GM18867 (cell line): ENCODE measurements around the gene HTR7.
"Not testable (repeated sequence)": the region's sequence is repeated elsewhere in the genome, so short reads cannot be mapped to it uniquely, and the experiment has no call there.

Experiments
- ATAC-seq: cut with Tn5 transposase; IDR thresholded peaks from one replicate; pipeline ENCODE4 v1.9.1; 2021; ENCODE audit warnings: mild to moderate bottlenecking, moderate library complexity; ENCODE audit not compliant: unreplicated experiment

Gene HTR7

GRCh38 chr10:90857635-90858460 is at the start of gene HTR7:
TSS of gene HTR7 (minus strand) at chr10:90858039. CDS start at chr10:90857671, 368 bp downstream.
- peak; percentile 72 for ATAC-seq

GRCh38 chr10:90906596-90906995 is 48.8 kb upstream of the HTR7 start:
- ATAC-seq: no peak

- no peak for ATAC-seq
These were observed 48.1 kb upstream of the HTR7 start for GRCh38 chr10:90905925-90906324.

DNA sequence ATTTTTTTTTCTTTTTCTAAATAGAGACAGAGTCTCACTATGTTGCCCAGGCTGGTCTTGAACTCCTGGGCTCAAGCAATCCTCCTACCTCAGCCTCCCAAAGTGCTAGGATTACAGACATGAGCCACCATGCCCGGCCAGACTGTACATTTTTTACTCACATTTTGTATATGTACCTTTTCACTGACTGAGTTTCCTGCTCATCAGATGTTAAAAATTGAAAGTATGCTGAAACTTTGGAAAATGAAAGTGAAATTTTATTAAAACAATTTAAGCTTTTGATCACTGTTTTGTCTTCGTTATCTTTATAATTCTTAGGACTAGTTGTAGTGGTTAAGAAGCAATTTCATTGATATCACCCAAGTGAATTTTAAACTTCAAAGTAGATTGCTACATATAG is 39.1 kb upstream of the HTR7 start:
- not testable (repeated sequence) for ATAC-seq

DNA sequence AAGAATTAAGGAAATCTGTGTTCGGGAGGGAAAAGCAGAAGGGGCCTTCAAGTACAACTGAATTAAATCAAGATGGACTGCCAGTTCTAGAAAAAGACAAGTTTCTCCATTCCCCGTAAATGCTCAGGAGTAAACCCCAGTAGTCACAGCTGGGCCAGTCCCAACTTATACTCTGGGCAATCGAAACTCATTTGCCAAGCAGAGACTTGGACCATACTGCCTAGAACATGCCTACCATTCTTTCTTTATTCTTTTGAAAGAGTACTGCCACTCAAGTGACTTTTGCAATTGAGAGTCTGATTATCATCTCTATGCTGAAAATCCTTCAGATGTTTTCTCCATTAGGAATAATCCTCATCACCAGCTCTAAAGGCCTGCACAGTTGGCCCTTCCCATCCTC is 35.4 kb upstream of the HTR7 start:
- ATAC-seq: no peak

DNA sequence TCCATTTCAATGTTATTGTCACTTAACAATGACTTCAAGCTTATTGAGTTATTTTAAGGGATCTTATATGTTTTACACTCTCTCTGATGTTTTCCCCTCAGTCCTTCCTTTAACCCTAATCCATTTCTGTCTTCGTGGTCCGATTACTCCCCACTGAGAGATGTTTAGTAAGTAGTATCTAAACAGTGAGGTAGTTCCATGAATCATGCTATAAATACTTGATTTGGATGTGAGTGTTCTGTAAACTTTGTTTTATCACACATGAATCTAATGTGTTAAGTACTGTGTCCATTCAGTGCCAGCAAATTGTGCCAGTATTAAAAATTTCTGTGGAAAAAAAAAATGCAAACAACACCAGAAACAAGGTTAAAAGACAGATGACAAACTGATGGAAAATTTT is 32.5 kb upstream of the HTR7 start:
- ATAC-seq: no peak

- no peak for ATAC-seq
These were observed 31.8 kb upstream of the HTR7 start for GRCh38 chr10:90889636-90890035.

DNA sequence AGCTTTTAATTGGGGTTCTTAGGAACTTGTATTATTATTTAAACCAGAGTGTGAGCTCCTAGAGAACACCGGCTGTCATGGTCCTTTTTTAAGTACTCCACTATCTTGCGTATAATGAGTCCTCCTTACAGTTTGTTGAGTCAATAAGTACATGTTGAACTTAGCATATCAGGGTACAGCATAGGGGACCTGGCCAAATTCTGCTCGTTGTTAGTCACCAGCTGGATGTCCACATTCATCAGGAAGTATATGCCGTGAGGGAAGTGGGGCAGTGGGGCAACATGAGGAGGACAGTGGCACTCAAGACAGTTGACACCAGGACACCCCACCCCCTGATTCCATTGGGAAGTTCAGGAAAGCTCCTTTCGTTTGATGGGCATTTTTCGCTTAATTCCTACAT is 30.5 kb upstream of the HTR7 start:
- ATAC-seq: no peak

DNA sequence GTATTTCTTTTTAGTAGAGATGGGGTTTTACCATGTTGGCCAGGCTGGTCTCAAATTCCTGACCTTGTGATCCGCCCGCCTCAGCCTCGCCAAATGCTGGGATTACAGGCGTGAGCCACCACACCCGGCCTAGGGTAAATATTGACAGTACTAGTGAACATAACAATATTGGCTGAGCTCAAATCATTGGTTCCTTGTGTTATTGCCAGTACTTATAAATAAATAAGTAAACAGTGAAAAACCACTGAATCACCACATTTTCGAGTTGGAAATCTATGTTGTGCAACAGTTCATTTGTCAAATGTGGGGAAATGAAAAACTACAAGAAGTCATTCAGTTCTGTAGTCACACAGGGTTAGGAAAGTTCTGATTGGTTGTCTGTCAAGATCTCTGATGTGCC is 29.7 kb upstream of the HTR7 start:
- no peak for ATAC-seq

- ATAC-seq: no peak
These were observed 27.3 kb upstream of the HTR7 start for GRCh38 chr10:90885176-90885575.

DNA sequence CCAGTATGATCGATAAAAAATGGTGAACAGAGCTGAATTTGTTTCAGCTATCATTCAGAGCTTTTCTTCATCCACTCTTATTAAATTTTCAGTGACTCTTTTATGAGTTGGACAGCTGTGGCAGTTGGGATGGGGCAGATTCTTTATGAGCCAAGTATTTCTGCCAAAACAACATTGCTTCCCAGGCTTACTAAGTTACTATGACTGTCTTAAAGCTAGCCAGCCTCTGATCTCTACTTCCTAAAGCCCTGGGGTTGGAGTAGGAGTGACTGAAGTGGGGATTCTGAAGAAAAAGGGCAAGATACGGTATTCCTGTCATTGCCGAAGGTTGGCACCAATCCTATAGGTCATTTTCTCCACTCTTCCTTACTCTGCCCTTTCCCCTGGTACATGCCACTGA is 26.6 kb upstream of the HTR7 start:
- no peak for ATAC-seq

DNA sequence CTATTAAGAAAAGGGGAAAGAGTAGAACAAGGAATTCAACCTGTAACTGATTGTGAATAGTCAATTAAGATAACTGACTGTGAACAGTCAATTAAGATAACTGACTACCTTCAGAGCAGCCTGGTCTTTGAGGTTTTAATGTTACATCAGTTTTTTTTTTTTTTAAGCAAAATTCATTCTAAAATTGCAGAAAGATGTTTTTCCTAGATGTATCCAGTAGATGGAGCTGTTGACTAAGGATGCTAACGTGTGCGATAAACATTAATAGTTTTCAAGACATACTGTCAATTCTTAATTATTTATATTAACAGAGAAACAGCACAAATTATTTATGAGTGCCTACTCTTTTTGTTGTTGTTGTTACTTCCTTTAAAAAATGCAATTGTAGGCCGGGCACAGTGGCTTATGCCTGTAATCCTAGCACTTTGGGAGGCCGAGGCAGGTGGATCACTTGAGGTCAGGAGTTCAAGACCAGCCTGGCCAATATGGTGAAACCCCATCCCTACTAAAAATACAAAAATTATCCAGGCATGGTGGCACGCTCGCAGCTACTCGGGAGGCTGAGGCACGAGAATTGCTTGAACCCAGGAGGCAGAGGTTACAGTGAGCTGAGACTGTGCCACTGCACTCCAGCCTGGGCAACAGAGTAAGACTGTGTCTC is 22.4 kb upstream of the HTR7 start:
- ATAC-seq: not testable (repeated sequence)

DNA sequence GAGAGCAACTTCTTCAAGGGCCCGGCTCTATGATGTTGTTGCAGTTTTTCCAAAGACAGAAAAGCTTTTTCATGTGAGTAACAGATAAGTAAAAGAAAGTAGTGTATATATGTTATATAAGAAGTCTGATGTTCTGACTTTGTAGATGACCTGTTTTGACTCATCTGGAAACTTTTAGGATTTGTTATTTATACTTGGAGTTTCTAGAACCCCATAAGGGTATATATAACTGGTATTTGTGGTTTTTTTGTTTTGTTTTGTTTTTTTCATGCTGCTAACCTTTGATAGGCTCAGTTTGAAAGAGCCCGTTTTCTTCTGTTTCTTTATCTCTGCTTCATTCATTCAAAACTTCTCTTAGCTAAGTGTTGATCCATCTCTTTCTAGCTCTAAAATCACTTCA is 21.2 kb upstream of the HTR7 start:
- ATAC-seq: no peak

DNA sequence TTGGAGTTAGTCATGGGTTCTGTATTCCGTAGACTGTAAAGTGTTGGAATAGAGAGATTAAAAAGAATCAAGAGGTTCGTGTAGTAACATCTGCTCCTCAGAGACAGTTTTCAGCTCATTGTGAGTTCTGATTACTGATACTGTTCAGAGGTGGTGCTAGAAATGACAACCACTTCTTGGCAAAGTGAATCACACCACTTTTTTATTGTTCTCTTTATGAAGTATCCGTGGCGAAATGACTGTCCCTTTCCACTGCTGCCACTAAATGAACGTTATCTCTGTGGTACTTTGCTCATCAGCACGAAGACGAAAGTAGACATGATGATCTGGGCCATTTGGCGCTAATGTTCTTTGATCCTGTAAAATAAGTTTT is 14.8 kb upstream of the HTR7 start:
- no peak for ATAC-seq

- peak; percentile 98 for ATAC-seq
These were observed 14.2 kb upstream of the HTR7 start, which contains the start of gene RPP30 for GRCh38 chr10:90871766-90872647. TSS of gene RPP30 (plus strand) at chr10:90871974. CDS start at chr10:90871987, 13 bp downstream.

- ATAC-seq: peak; percentile 64
These were observed 13.5 kb upstream of the HTR7 start for GRCh38 chr10:90871279-90871765.

GRCh38 chr10:90866050-90866598 is 8.3 kb upstream of the HTR7 start:
- no peak for ATAC-seq

DNA sequence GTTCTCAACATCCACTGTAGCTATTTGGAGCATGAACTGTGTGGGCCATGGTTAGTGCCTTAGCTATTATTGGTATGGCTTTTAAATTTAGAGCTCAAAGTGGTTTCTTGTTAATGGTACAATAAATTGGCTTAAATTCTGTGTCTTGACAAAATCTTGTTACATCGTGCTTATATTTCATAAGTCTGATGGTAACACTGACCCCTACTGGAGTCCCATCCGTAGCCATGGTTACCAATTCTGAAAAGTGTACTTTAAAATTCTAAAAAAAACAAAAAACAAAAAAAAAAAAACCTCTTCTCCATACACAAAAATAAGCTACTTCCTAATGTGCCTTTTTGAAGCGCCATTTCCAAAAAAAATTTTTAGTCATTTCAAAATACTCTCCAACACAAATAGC is 7.6 kb upstream of the HTR7 start:
- no peak for ATAC-seq

DNA sequence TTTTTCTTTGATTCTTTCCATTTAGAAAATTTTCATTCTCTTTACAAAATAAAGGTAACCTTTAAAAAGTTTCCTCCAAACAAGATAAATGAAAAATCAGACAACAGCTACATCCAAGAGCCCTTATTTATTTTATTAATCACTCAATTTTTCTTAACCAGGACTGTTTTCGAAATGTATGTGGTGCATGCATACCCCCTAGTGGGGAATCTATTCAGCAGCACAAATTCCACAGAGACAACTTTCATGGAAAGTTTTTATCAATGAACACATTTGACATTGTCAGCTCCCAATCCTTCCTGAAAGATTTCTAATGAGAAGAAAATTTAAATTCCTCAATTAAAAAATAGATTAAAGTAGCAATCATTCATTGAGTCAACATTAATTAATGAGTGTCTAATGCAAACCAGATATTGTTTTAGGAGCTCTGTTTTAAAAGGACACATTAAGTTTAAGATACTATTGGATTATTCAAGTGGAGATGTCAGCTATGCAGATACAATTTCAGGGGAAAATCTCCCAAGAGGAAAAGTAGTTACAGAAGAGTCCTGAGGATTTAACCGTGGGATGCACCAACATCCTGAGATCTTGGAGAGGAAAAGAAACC is 5.2 kb upstream of the HTR7 start:
- ATAC-seq: no peak

DNA sequence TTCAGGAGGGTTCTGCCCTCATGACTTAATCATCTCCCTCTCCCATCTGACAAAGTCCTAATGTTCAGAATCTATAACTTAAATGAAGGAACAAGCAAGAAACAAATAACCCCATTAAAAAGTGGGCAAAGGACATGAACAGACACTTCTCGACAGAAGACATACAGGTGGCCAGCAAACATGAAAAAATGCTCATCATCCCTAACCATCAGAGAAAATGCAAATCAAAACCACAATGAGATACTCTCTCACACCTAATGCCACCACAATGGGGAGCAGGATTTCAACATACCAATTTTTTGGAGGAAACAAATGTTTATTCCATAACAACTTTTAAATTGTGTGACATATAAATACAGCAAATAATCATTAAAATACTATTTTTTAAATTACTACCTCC is 3.0 kb upstream of the HTR7 start:
- no peak for ATAC-seq
